Measurements from ENCODE around the gene GVQW3.
"Not testable (repeated sequence)": the region's sequence is repeated elsewhere in the genome, so short reads cannot be mapped to it uniquely, and the experiment has no call there.

Gene GVQW3

DNA sequence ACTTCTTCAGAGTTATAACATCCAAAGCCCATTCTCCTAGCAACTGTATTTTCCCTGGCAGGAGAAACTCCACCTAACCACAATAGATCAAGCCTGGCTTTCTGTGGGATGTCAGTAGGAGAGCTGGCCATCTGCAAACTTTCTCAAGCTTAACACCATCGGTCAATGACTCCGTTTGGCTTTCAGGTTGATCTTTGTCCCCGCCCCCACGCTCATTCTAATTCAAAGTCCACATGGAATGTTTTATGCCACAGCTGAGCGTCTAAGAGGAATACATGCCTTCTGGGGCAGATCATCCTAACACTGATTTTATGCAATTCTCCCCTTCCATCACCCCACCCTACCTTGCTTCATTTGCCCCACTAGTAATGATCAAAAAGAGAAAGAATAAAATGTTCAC lies 4.8 kb downstream of the GVQW3 start:
- no peak for DNase-seq (ENCODE audit: low read depth in 2 of 2)

DNA sequence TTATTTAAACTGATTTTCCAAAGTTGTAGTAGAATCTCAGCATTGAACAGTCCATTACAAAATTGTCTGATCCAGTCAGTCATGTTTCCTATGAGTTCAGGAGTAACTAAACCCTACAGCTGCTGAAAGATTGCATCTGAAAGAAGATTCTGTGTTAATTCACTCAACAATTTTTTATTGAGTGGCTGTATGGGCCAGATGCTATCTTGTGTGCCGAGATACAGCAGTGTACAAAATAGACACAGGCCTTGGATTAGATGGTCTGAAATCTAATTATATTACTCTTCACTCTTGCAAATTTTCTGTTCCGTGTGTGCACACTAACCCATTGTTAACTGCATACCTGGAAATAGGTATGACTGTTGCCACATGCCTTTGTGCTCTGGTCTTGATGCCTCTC lies 7.3 kb downstream of the GVQW3 start:
- DNase-seq (ENCODE audit: low read depth in 2 of 2), result no peak

DNA sequence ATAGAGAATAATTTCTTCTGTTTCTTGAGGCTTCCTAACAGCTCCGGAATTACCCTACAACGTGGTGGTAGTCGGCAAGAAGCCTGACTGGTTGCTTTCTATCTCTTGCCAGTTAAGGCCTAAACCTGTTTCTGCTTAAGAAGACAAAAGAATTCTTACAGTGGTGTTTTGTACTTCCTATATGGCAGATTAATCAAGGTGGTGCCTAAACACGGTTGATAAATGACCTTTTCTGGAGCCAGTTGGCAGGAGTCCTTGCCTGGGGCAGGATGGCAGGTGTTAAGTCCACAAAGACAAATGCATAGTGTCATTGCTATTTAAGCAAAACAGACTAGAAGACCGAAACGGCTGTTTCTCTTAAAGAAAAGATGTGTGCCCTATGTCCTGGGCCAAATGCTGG lies 9.9 kb downstream of the GVQW3 start:
- no peak for DNase-seq (ENCODE audit: low read depth in 2 of 2)

DNA sequence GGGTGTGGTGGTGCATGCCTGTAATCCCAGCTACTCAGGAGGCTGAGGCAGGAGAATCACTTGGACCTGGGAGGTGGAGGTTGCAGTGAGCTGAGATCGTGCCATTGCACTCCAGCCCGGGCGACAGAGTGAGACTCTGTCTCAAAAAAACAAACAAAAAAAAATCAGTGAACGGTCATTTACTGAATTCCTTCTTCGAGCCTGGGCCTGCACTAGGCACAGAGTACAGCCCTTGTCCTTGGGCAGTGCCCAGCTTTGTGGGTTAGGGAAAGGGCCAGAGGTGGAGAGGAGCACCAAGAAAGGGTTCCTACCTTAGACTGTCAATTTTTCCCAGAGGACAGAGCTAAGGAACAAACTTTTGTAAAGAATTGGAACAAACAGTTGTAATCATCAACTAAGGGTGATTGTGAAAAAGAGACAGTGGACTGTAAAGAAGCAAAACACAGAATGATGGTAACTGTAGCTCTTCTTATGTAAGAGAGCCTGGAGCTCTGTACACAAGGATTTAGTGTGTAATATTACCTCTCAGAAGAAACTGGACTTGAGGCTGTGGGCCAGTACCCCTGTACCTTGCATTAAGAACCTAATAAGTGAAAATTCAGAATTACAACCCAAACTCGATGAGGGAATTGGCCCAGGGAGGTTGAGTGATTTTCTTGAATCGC lies 10.8 kb downstream of the GVQW3 start:
- no peak for DNase-seq (ENCODE audit: low read depth in 2 of 2)

DNA sequence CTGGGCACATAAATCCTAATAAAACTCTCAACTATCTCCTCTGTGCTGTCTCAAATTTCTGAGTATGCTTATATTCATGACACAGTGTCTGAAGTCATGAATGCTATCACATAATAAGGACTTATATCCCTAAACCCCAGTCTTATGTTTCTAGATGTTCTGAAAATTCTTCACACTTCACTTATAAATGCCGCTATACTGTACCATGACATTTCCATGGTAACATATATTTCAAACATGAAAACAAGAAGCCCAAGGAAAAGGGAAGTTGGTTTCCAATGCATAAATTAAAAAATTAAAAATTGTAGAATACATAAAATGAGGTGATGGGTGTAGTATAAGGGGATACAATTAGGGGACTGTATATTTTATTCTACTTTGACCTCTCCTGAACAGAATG lies 11.7 kb downstream of the GVQW3 start:
- no peak for DNase-seq (ENCODE audit: low read depth in 2 of 2)

DNA sequence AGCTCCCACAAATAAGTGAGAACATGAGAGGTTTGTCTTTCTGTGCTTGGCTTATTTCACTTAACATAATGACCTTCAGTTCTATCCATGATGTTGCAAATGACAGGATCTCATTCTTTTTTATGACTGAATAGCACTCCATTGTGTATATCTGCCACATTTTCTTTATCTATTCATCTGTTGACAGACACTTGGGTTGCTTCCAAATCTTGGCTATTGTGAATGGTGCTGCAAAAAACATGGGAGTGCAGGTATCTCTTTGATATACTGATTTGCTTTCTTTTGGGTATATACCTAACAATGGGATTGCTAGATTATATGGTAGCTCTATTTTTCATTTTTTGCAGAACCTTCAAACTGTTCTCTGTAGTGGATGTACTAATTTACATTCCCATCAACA lies 13.3 kb downstream of the GVQW3 start:
- DNase-seq (ENCODE audit: low read depth in 2 of 2), result no peak

- no peak for DNase-seq (ENCODE audit: low read depth in 2 of 2)
Measured at GRCh38 chr11:76395296-76395695, 14.2 kb downstream of the GVQW3 start.

DNA sequence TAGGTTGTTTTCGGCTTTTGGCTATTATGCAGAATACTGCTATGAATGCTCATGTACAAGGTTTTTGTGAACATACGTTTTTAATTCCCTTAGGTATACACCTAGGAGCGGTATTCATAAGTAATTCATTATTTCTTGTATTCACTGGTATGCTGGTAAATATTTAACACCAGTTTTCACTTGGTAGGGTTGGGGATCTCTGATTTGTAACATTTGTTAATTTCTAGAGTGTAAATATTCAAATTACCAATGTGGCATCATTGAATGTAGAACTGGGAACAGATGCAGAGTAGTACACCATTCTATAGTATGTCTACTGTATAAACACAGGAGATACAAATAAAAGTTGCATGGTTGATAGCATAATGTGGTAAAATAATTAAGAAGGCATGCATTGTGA lies 16.3 kb downstream of the GVQW3 start:
- no peak for DNase-seq (ENCODE audit: low read depth in 2 of 2)

GRCh38 chr11:76400967-76401366 lies 19.8 kb downstream of the GVQW3 start:
- no peak for DNase-seq (ENCODE audit: low read depth in 2 of 2)

GRCh38 chr11:76401484-76401883 lies 20.4 kb downstream of the GVQW3 start:
- DNase-seq (ENCODE audit: low read depth in 2 of 2), result not testable (repeated sequence)

DNA sequence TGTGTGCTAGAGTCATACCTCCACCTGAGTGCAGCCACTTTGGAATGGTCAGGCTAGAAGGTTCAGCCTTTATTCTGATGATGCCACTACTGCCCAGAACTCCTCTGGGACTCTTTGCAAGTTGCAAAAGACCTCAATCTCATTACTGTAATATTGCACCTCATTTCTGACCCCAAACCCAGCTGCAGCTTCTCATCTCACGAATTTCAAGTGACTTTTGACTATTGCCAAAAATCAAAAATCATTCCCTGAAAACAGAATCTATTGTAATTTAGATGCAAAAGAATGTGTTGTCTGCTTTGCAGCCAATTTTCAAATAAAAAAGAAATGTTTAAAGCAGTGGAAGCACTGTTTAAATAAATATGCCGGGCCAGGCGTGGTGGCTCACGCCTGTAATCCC lies 25.2 kb downstream of the GVQW3 start:
- DNase-seq (ENCODE audit: low read depth in 2 of 2), result no peak

DNA sequence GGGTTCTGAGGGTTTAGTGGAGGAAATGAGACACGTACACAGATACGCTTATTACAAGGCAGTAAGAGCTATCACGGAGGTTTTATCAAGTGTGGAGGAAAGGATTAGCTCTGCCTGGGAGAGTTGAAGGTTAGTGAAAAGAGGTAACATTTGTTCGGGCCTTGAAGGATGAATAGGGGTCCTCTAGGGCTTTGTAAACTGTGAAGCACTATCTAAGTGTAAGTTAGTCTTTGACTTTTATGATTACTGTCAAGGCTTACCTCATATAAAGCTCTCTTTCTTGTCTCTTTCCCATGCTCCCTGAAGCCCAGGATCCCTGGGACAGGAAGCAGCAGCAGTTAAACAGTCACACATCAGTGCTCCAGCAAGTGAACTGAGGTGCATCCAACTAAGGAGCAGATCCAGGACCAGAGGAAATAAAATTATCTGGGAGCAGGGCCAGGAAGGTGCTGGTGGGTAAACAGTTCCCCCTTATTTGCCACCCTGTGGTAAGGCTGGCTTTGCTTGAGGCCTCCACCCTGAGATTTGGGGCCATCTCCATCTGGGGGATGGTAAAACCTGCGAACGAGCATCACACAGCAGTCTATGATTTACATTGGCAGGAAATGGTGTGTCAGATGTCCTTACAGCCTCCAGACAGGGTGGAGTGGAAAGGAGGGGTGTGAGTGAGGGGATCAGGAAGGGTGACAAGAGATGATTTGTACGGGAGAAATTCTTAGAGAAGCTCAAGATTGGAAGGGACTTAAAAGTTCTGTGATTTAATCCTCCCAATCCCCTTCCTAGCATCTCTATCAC lies 27.2 kb downstream of the GVQW3 start:
- no peak for DNase-seq (ENCODE audit: low read depth in 2 of 2)

DNA sequence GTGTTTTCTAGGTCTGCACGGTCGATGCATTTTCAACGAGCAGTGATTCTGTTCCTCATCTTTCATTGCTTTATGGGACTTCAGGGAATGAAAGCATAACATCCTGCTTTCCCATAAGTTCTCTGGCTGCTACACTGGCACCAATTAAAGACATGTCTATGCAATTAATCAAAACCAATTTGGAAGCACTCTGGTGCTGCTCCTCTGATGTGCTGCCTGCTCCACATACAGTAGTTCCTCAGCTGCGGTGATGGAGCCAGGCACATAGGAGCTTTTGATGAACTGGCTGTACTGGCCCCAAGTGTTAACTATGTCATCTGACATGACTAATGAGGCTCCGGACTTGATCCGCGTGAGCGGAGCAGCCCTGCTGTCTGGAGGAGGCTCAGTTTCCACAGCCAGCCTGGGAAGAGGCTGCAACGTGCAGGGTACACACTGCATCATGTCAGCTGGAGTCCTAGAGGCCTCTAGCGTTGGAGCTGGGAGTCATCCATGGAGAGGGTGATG lies 29.8 kb downstream of the GVQW3 start:
- no peak for DNase-seq (ENCODE audit: low read depth in 2 of 2)

- no peak for DNase-seq (ENCODE audit: low read depth in 2 of 2)
Measured at GRCh38 chr11:76415073-76415472, 34.0 kb downstream of the GVQW3 start.

DNA sequence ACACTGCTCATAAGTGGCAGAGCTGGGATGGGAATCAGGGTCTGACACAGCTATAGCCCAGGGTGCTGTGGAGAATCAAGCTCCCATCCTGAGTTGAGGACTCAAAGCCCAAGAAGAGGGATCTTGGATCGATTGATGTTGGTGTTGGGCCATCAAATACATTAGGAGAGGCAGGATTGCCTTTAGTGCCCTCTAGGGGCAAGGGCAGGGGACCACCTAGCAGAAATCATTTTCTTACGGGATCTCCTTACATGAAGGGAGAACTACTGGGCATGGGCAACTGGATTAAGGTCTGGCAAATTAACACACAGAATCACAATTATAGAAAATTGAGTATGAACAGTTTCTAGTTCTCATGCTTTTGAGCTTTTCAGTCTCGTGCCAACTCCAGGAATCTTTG lies 38.8 kb downstream of the GVQW3 start:
- DNase-seq (ENCODE audit: low read depth in 2 of 2), result no peak

GRCh38 chr11:76424379-76424778 lies 43.3 kb downstream of the GVQW3 start:
- no peak for DNase-seq (ENCODE audit: low read depth in 2 of 2)

- no peak for DNase-seq (ENCODE audit: low read depth in 2 of 2)
Measured at GRCh38 chr11:76424891-76425290, 43.8 kb downstream of the GVQW3 start.

DNA sequence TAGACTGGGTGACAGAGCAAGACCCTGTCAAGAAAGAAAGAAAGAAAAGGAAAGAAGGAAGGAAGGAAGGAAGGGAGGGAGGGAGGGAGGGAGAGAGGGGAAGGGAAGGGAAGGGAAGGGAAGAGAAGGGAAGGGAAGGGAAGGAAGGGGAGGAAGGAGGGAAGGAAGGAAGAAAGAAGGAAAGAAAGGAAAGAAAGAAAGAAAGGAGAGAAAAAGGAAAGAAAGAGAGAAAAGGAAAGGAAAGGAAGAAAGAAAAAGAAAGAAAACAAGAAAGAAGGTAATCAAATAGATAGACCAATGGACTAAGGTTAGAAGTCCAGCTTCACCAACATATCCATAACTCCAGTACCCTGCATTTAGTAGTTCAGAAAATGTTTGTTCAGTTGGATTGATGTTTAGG lies 45.5 kb downstream of the GVQW3 start:
- DNase-seq (ENCODE audit: low read depth in 2 of 2), result no peak

- DNase-seq (ENCODE audit: low read depth in 2 of 2), result no peak
Measured at GRCh38 chr11:76436020-76436419, 54.9 kb downstream of the GVQW3 start.

DNA sequence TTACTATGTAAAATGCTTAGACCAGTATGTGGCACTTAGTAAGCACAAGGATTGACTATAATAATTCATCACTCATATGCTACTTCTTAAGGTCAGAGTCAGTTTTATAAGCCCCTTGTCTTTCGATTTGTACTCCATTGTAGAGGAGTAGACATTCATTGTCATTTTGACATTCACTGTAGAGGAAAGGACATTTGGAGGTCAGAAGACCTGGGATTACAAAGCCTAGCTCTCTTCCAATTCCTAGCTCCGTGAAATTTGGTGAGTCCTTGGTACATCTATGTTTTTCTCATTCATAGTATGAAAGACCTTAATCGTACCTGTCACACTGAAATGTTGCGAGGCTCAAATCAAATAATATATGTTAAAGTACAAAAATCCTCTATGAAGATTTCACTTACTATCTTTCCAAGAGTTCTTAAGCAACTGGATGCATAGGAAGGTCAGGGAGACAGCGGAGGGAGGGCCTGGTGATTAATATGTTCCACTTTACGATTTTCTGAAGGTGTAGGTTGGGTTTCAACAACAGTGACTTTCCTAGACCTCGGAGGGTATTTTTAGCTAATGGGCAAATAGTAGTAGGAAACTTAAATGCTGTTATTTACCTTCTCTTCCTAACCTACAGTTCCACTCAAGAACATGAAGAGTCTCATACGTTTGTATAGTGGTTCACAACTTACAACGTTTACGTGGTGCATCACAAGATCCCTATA lies 62.3 kb downstream of the GVQW3 start:
- no peak for DNase-seq (ENCODE audit: low read depth in 2 of 2)

DNA sequence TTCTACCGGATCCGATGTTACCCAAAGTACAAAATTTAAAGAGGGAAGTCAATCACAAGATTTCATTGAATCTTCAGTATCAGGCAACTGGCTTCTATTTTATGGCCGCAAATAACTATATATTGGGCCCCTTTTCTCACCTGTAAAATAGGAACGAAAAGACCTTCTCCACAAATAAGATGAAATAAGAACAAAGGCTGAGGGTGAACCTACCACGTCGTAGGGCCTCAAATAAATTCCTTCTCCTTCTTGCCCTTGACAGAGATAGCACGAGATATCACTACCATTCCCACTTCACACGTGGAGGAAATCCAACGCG lies 62.9 kb downstream of the GVQW3 start:
- no peak for DNase-seq (ENCODE audit: low read depth in 2 of 2)

DNA sequence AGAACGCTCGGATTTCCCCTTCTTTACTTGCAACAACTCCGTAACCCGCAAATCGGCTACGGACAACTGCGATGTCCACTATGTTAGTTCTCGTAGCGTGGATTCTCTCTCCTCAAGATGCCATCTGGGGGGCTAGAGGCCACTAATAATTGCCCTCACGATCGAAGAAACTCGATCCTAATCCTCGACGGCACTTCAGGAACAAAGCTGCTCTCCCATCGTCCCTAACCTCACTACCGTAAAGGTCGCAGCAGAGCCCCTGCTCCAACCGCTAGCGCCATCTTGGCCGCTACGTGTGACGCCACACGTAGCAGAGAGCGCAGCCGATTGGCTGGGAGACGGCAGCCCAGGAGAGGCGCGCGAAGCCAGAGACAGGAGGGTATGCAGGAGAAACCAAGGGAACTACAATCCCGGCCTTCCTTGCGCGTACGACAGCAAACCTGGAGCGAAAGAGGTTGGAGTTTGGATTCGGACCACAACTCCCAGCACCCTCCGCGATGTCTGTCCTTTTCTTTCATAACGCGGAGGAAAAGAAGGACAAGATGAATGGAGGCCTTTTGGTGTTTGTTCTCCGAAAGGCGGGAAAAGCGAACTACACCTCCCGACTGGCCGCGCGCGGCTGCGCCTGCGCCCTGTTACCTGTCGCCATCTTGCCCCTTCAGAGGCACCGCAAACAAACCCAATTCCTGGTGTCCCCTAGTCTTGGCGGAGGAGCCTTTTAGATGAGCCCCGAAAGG lies 63.4 kb downstream of the GVQW3 start, which contains the start of gene EMSY:
Gene EMSY, plus strand, starts transcription at position 635 of the 737 bp plus-strand sequence. CDS start 1,921 bp downstream, outside the sequence.
- DNase-seq (ENCODE audit: low read depth in 2 of 2), result peak; percentile 80 to 88

All from stimulated activated CD4-positive, alpha-beta T cell treated with anti-CD3 and anti-CD28 coated beads, Interleukin-4, amount 100 ng/mL, for 48 hours (primary cell).